ENCODE data around the gene IGF1R. TPM values are rescaled to one million over a fixed set of nuclear protein-coding genes. Genes with fewer than 3 reads are reported as not detected.

Gene IGF1R
- total RNA-seq, 2 experiments from 2014 or later, result 21.5 to 23.4 TPM

DNA sequence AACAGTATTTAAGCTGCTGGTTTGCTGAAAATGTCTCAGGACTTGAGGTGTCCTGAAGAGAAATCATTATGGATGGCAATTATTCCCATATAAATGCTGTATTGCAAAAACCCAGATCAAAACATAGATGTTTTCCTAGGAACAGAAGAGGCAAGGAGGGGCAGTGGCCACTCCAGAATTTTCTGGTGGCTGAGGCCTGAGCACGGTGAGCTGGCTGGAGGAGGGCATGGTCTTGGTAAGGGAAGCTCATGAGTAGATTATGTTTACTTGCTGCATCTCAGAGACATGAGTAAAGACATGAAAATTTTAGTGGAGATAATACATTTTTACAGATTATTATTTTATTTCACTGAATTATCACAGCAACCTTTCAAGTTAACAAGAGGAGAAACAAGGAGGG lies 328.2 kb downstream of the IGF1R start:
- Mint-ChIP-seq H3K9me3 (no peaks in the 10 kb centered on the region), H3K36me3 (no peaks in the 10 kb centered on the region), H3K4me3 (no peak overlapping the region), H3K27me3 (peaks cover 5% of the 10 kb centered on the region), H3K4me1 (no peaks in the 10 kb centered on the region), H3K27ac (no peak overlapping the region)
- POLR2A ChIA-PET, result no interaction called here
- no peak for DNase-seq
- no peak for ATAC-seq (ENCODE audit: low read depth)

DNA sequence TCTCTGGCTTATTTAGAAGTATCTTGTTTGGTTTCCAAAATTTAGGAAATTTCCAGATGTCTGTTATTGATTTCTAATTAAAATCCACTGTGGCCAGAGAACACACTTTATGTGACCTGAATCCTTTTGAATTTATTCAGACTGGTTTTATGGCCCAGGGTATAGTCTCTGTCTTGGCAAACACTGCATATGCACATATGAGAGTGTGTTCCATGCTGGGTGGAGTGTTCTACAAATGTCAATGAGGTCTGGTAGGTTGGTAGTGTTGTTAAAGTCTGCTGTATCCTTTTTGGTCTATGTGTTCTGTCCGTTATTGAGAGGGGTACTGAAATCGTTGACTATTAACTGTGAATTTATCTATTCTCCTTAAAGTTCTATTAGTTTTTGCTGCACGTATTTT lies 329.1 kb downstream of the IGF1R start:
- DNase-seq (no peak), ATAC-seq (ENCODE audit: low read depth) (no peak)
- Mint-ChIP-seq H3K4me3 (no peak overlapping the region), H3K36me3 (no peaks in the 10 kb centered on the region), H3K27ac (no peak overlapping the region), H3K9me3 (no peaks in the 10 kb centered on the region), H3K27me3 (peaks cover 5% of the 10 kb centered on the region), H3K4me1 (no peaks in the 10 kb centered on the region)
- POLR2A ChIA-PET, result no interaction called here

- ATAC-seq (ENCODE audit: low read depth) (no peak), DNase-seq (no peak)
- Mint-ChIP-seq H3K27ac (no peak overlapping the region), H3K4me3 (no peak overlapping the region), H3K36me3 (no peaks in the 10 kb centered on the region), H3K9me3 (no peaks in the 10 kb centered on the region), H3K4me1 (no peaks in the 10 kb centered on the region), H3K27me3 (peaks cover 5% of the 10 kb centered on the region)
- POLR2A ChIA-PET, result no interaction called here
Observed at GRCh38 chr15:98978153-98978552, 329.8 kb downstream of the IGF1R start.

GRCh38 chr15:98980899-98981228 lies 332.5 kb downstream of the IGF1R start:
- Mint-ChIP-seq H3K4me1 (no peaks in the 10 kb centered on the region), H3K4me3 (no peak overlapping the region), H3K27me3 (peaks cover 3% of the 10 kb centered on the region), H3K9me3 (peaks cover 6% of the 10 kb centered on the region), H3K36me3 (no peaks in the 10 kb centered on the region), H3K27ac (no peak overlapping the region)
- DNase-seq, result no peak
- no peak for ATAC-seq (ENCODE audit: low read depth)
- POLR2A ChIA-PET, result no interaction called here

DNA sequence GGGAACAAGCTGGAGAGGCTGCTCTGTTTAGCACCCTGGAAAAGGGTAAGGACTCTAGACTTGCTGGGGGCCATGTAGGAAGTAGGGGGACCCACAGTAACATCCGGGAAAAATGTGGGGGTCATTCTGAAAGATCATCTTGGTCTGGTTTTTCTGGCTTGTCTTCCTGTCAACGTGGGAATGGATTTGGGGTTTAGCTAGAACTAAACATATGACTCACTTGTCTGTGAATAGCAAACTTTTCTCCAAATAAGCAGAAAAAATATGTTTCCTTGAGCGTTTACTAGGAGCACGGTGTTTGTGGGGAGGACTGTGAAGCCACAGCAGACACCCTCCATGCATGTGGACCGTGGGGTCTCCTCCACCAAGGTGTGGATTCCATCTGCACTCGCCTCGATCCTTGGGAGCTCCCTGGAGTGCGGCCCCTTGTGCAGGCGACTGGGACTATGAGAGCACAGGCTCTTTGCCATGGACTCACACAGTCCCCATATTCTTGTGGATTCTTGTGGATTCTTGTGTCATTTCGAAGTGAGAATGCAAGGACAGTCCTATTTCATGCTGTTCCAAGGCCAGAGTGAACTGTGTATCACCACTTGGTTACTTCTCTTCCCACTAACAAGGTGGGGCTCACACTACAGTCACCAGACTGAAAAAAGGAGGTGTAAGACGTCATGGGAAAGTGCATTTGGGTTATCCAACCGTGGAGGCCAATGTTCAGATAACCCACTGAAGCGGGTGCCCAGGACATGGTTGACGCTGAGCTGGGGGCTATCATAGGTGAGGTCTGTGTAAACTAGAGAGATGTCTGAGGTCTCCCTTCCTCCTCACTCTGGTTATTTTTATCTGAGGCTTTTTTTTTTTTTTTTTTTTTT lies 333.7 kb downstream of the IGF1R start:
- no peaks in the 10 kb centered on the region for H3K4me1 Mint-ChIP-seq
- H3K9me3 Mint-ChIP-seq, result peaks cover 13% of the 10 kb centered on the region
- no peak overlapping the region for H3K27ac Mint-ChIP-seq
- H3K36me3 Mint-ChIP-seq, result no peaks in the 10 kb centered on the region
- ATAC-seq (ENCODE audit: low read depth), result no peak
- DNase-seq, result no peak
- POLR2A ChIA-PET, result no interaction called here
- H3K27me3 Mint-ChIP-seq, result peaks cover 3% of the 10 kb centered on the region
- no peak overlapping the region for H3K4me3 Mint-ChIP-seq

DNA sequence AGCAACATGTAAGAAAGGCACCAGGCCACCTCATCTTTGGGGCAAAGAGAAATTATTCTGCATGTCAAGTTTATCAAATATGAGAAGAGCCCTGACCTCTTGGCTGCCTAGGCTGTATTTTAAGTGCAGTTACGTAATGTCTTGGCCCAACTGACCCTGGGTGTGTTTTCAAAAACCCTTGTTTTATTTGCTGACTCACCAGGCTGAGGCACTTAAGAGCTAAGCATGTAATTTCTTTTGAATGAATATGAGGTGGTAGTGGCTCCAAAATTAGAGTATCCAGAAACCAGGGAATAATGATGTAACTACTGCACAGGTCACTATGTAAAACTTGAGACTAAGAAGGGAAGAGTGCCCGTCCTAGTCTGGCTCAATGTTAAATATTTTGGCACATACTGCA lies 335.0 kb downstream of the IGF1R start:
- no peak for ATAC-seq (ENCODE audit: low read depth)

GRCh38 chr15:98986281-98986680 lies 337.9 kb downstream of the IGF1R start:
- peaks cover 15% of the 10 kb centered on the region for H3K9me3 Mint-ChIP-seq
- H3K4me1 Mint-ChIP-seq, result no peaks in the 10 kb centered on the region
- no peak for DNase-seq
- H3K27ac Mint-ChIP-seq, result no peak overlapping the region
- no peak for ATAC-seq (ENCODE audit: low read depth)
- H3K27me3 Mint-ChIP-seq, result peaks cover 19% of the 10 kb centered on the region
- POLR2A ChIA-PET, result no interaction called here
- no peak overlapping the region for H3K4me3 Mint-ChIP-seq
- H3K36me3 Mint-ChIP-seq, result no peaks in the 10 kb centered on the region

More for the DNA sequence above, 335.0 kb downstream of the IGF1R start:
- H3K4me1 Mint-ChIP-seq, result no peaks in the 10 kb centered on the region
- no peak overlapping the region for H3K4me3 Mint-ChIP-seq
- H3K9me3 Mint-ChIP-seq, result peaks cover 15% of the 10 kb centered on the region
- no peaks in the 10 kb centered on the region for H3K36me3 Mint-ChIP-seq
- POLR2A ChIA-PET, result no interaction called here
- peaks cover 3% of the 10 kb centered on the region for H3K27me3 Mint-ChIP-seq
- H3K27ac Mint-ChIP-seq, result no peak overlapping the region
- no peak for DNase-seq

DNA sequence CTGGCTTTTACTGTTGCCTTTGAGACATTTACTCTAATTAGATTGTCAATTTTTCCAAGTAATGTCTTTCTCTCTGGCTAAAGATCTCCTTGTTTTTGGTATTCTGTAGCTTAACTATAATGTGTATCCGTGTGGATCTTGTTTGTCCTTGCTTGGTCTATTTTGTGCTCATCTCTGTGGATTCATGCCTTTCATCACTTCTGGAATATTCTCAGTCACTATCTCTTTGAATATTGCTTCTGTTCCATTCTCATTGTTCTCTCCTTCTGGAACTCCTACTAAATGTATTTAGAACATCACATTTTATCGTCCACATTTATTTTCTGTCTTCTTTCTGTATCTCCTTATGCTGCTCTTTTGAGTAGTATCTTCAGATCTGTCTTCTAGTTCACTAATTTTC lies 346.6 kb downstream of the IGF1R start:
- Mint-ChIP-seq H3K27me3 (peaks cover 22% of the 10 kb centered on the region), H3K27ac (no peak overlapping the region), H3K9me3 (peaks cover 4% of the 10 kb centered on the region), H3K36me3 (no peaks in the 10 kb centered on the region), H3K4me1 (no peaks in the 10 kb centered on the region), H3K4me3 (no peak overlapping the region)
- POLR2A ChIA-PET, result no interaction called here
- DNase-seq (no peak), ATAC-seq (ENCODE audit: low read depth) (no peak)

DNA sequence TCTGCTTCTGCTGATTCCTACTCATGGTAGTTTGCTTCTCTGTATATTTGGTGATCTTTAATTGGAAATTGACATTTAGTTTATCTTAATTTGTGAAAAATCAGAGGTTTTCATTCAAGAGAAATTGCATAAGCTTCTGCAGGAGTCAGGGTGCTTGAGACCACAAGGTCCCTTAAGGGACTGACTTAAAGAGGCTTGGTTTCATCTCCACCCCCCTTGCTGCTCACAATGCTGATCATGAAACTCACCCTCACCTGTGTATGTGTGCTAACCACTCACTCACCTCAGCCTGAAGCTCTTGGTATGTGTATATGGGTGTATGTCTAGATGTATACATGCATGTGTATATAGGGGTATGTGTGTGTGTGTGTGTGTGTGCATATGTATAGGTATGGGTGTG lies 347.8 kb downstream of the IGF1R start:
- H3K4me1 Mint-ChIP-seq, result no peaks in the 10 kb centered on the region
- H3K27me3 Mint-ChIP-seq, result peaks cover 11% of the 10 kb centered on the region
- POLR2A ChIA-PET, result no interaction called here
- DNase-seq, result no peak
- H3K9me3 Mint-ChIP-seq, result peaks cover 5% of the 10 kb centered on the region
- no peak overlapping the region for H3K27ac Mint-ChIP-seq
- no peak for ATAC-seq (ENCODE audit: low read depth)
- no peaks in the 10 kb centered on the region for H3K36me3 Mint-ChIP-seq
- no peak overlapping the region for H3K4me3 Mint-ChIP-seq

- POLR2A ChIA-PET, result no interaction called here
- DNase-seq (no peak), ATAC-seq (ENCODE audit: low read depth) (no peak)
- no peak overlapping the region for H3K27ac Mint-ChIP-seq
- no peak overlapping the region for H3K4me3 Mint-ChIP-seq
- no peaks in the 10 kb centered on the region for H3K4me1 Mint-ChIP-seq
- H3K27me3 Mint-ChIP-seq, result peaks cover 10% of the 10 kb centered on the region
- H3K9me3 Mint-ChIP-seq, result peaks cover 5% of the 10 kb centered on the region
- no peaks in the 10 kb centered on the region for H3K36me3 Mint-ChIP-seq
Observed at GRCh38 chr15:98996624-98997023, 348.3 kb downstream of the IGF1R start.

DNA sequence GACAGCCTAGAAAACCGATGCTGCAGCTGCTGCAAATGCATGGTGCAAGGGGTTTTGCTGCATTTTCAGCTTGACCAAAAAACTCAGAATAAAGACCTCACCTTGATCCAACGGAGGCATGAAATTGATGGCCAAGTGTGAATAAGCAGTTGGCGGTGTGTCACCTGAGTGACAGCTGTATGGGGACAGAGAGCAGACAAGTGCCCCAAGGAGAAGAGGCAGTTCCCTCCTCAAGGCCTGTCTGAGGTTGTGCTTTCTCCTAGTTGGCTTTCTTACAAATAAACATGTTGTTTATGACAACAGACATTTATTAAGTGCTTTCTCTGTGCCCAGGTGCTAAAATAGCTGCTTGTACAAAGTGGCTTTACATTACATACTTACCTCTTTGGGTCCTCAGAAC lies 349.0 kb downstream of the IGF1R start:
- no peaks in the 10 kb centered on the region for H3K36me3 Mint-ChIP-seq
- ATAC-seq (ENCODE audit: low read depth), result no peak

DNA sequence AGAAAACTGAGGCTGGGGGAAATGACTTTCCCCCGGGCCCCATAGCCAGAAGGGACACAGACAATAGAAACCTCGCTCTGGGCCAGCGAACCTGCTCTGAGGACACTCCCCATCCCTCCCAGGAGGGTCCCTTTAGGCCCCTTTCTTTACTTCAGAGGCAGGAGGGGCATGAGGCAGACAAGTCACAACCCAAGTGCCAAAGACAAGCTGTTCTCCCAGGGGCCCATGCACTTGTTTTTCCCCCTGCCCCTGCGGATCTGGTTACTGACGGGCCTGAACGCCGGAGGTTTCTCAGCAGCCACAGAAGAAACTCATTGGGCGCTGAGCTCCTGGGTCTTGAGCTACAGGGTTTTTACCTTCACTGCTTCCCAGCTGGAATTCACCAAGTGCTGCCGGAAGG lies 349.4 kb downstream of the IGF1R start:
- POLR2A ChIA-PET, result no interaction called here
- Mint-ChIP-seq H3K27me3 (peaks cover 4% of the 10 kb centered on the region), H3K4me3 (no peak overlapping the region), H3K36me3 (no peaks in the 10 kb centered on the region), H3K9me3 (peaks cover 5% of the 10 kb centered on the region), H3K4me1 (no peaks in the 10 kb centered on the region), H3K27ac (no peak overlapping the region)
- ATAC-seq (ENCODE audit: low read depth) (no peak), DNase-seq (no peak)

More for the DNA sequence above, 349.0 kb downstream of the IGF1R start:
- Mint-ChIP-seq H3K4me3 (no peak overlapping the region), H3K4me1 (no peaks in the 10 kb centered on the region), H3K27me3 (peaks cover 6% of the 10 kb centered on the region), H3K9me3 (peaks cover 5% of the 10 kb centered on the region), H3K27ac (no peak overlapping the region)
- POLR2A ChIA-PET, result no interaction called here
- DNase-seq, result no peak

DNA sequence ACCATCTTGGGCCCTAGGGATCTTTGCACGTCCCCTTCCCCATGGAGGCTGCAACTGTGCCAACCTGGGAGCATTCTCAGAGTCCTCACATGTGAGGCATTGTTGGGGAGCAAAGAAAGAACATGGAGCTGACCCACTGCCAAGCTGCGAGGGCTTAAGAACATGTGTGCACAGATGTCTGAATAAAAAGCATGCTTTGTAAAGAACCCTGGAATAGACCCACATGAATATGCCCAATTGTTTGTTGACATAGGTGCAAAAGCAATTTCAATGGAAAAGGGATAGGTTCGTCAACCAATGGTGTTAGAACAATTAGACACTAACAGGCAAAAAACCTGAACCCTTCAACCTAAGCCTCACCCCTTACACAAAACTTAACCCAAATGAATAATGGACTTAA lies 349.9 kb downstream of the IGF1R start:
- POLR2A ChIA-PET, result no interaction called here
- Mint-ChIP-seq H3K4me3 (no peak overlapping the region), H3K4me1 (no peaks in the 10 kb centered on the region), H3K9me3 (peaks cover 5% of the 10 kb centered on the region), H3K27ac (no peak overlapping the region), H3K27me3 (no peaks in the 10 kb centered on the region), H3K36me3 (no peaks in the 10 kb centered on the region)
- no peak for DNase-seq
- no peak for ATAC-seq (ENCODE audit: low read depth)

GRCh38 chr15:98999233-98999632 lies 350.9 kb downstream of the IGF1R start:
- H3K27me3 Mint-ChIP-seq, result no peaks in the 10 kb centered on the region
- POLR2A ChIA-PET, result no interaction called here
- H3K4me3 Mint-ChIP-seq, result no peak overlapping the region

DNA sequence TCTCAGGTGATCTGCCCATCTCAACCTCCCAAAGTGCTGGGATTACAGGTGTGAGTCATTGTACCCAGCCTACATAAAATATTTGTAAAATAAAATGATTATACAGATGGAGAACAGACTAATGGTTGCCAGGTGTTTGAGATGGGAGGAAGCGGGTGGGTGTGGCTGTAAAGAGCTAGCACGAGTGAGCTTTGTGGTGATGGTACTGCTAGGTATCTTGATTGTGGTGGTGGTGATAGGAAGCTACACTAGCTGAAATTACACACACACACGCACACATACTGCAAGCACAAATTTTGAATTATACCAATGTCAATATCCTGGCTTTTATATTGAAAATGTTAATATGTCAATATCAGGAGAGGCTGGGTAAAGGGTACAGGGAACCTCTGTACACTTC lies 353.9 kb downstream of the IGF1R start:
- POLR2A ChIA-PET, result no interaction called here
- Mint-ChIP-seq H3K36me3 (no peaks in the 10 kb centered on the region), H3K4me3 (no peak overlapping the region), H3K9me3 (peaks cover 1% of the 10 kb centered on the region), H3K27ac (no peak overlapping the region), H3K4me1 (no peaks in the 10 kb centered on the region), H3K27me3 (no peaks in the 10 kb centered on the region)
- no peak for ATAC-seq (ENCODE audit: low read depth)
- no peak for DNase-seq

More at GRCh38 chr15:98999233-98999632, 350.9 kb downstream of the IGF1R start:
- DNase-seq (no peak), ATAC-seq (ENCODE audit: low read depth) (no peak)
- Mint-ChIP-seq H3K36me3 (no peaks in the 10 kb centered on the region), H3K9me3 (peaks cover 5% of the 10 kb centered on the region), H3K4me1 (no peaks in the 10 kb centered on the region), H3K27ac (no peak overlapping the region)
